GM19025 (cell line): ENCODE measurements around the gene PHIP.

Source experiments
- ATAC-seq: cut with Tn5 transposase; IDR thresholded peaks from one replicate; pipeline ENCODE4 v1.9.1; 2021; ENCODE audit warnings: mild to moderate bottlenecking, low read depth, moderate library complexity; ENCODE audit not compliant: unreplicated experiment

Gene PHIP

DNA sequence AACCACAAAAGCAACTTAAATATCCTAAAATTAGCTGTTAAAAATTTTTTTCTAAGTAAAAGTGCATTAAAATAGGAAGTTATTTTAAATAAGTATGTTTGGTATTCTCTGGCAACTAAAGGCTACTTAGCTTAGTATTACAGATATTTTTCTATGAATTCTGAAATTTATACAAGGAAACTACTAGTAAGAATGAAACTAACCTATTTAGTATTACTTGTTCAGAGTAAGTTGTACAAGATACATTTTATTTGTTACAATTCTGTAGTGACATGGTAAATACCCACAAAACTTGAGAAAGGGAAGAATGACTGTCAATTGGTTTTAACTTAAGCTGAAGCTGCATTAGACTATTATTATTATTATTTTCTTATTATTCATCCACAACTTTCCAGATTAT is 6.5 kb downstream of the PHIP start:
- ATAC-seq: no peak

DNA sequence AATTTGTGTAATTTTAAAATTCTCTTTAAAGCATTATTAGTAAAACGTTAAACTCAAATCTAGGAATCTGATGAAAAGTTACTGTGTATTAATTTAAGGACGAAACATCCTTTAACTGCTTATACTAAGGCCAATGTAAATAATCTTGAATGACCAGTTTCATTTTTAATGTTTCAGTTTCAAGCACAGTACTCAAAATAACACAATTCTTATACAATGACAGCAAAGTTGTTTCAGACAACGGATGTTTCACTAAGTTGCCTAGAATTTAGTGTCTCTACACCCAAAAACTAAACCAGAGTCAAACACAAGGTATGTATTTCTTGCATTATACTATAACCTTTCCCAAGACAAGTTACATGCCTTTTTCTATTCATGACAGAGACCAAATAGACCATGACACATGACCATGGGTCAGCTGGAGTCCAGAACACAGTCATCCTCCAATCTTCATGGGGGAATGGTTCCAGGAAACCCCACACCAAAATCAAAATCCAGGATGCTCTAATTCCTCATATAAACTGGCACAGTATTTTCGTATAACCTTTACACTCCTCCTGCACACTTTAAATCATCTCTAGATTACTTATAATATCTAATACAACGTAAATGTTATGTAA is 7.7 kb downstream of the PHIP start:
- ATAC-seq: peak; percentile 69

DNA sequence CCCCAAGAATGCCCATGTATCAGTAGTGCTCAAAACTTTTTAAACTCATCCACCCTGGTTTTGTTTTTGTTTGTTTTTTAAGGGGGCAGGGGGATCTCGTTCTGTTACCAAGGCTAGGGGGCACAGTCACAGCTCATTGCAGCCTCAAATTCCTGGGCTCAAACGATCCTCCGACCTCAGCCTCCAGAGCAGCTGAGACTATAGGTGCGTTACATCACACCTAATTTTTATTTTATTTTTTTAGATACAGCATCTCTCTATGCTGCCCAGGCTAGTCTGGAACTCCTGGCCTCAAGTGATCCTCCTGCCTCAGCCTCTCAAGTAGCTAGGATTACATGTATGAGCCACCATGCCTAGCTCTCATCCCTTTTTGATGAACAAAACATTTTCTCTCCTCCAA is 11.2 kb downstream of the PHIP start:
- ATAC-seq: no peak

DNA sequence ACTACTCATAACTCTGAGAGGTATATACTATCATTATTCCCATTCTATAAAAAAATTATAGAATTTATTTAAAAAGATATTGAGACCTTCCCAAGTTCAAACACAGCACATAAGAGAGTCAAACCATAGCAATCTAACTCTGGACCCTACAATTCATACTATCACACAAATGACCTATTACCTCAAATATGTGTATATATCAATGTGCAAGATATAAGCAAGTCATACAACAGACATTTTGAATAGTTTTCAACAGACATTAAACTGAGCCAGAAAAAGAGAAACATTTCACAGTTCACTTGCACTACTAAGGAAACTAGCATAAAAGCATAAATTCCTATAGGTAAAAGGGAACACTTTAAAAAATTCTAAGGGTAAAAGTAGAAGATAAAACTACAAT is 11.7 kb downstream of the PHIP start:
- no peak for ATAC-seq

DNA sequence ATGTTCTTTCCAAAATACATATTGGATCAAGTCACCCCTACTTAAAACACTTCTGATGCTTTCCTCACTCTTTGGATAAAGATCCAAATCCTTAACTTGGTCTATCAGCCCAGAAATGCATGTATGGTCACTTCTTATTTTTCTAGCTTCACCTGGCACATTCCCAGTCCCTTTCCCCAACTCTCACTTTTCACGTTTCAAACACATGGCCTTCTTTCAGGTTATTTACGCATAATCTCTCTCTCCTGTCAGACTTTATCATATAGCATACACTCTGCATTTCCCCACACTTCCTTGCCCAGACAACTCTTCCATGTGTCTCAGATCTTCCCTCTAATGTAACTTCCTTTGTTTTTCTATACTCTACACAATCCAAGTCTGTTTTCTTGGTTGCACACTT is 12.8 kb downstream of the PHIP start:
- ATAC-seq: no peak

DNA sequence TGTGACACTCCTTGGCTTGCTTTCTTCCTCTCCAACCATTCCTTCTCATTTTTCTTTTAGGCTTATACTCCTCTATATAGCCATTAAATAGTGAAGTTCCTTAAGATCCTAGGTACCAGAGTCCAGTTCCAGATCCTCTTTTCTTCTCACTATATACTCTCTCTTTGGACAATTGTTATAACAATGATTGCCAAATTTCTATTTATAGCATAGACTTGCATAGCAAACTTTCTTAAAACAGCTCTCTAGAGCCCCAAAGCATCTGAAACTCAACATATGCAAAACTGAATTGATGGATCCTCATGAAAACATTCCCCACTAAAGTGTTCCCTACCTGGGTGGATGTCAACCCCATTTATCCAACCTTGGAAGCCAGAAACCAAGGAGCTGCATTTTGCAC is 13.4 kb downstream of the PHIP start:
- no peak for ATAC-seq

DNA sequence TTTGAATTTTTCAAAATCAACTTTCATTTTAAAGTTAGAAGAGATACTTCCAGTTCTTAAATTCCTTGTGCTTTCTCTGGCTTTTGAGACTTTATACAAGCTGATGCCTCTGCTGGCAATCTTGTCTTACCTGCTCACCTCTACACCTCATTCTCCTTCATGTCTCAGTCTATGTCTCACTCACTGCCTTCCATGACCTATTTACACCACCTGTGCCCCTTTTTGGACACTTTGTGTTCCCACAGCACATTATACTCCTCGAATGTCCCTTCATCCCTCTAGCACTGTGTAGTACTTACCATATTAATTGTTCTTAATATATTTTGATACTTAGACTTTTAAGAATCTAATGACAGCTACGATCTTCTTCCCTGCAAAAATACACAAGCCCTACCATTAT is 15.3 kb downstream of the PHIP start:
- no peak for ATAC-seq

DNA sequence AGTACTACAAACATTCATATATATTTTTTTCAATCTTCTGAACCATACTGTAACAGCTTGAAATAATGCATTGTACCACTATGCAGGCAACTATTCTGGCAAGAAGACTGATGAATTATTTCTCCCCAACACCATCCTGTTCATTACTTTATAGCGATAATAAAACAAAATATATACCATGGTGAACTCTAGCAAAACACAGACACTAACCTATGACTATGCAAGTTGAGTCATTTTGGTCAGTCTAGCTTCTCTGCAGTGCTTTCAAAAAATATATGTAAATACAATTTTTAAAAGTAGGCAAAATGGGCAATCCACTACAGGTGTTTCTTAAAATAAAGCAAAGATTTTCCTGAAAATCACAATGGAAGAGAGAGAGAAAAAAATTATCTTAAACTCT is 20.3 kb downstream of the PHIP start:
- ATAC-seq: no peak

DNA sequence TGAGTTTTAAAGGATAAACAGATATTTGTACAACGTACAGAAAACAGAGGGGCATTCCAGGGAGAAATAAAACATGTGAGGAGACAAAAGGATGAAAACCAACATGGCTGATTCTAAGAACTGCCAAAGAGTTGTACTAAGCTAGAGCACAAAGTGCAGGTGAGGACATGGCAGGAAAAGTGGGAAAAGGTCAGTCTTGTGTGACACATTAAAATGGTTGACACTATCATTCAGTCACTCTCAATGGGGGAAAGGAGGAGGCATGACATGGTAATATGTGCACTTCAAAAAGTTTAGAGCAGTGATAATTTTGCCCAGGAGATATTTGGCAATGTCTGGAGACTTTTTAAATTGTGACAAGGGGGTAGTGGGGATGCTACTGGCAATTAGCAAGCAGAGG is 21.8 kb downstream of the PHIP start:
- ATAC-seq: no peak

DNA sequence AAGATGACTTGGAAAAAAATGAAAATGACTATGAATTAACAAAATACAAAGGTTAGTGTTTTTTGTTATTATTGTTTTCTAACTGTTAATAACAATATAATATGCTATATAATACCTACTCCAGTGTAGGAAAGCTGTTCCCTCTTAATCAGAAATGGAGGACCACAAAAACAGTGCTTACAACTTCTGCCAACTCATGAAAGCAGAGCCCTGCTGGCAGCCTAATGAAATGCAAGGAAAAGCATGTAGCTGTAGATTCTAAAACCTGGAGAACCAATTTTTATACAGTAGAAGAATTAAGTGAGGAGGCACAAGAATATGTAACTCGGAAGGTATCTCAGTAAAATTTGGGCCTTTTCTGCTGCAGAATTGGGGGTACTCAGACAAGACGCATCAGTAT is 29.4 kb downstream of the PHIP start:
- no peak for ATAC-seq

DNA sequence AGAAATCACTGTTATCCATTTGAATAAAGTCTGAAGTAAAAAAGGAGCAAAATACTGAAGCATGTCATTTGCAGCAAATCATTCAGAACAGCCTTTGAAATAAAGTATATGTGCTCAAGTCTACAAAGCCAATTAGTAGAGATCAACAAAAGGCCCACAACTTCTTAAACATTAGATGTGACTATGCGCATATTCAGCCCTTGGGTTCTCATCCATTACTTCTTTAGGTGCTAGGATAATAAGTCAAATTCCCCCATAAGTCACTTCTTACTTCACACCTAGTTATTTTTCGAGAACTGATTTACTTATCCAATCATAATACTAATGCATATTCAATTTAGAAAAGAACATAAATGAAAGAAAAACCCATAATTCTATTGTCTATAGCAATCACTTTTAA is 31.0 kb downstream of the PHIP start:
- ATAC-seq: no peak

DNA sequence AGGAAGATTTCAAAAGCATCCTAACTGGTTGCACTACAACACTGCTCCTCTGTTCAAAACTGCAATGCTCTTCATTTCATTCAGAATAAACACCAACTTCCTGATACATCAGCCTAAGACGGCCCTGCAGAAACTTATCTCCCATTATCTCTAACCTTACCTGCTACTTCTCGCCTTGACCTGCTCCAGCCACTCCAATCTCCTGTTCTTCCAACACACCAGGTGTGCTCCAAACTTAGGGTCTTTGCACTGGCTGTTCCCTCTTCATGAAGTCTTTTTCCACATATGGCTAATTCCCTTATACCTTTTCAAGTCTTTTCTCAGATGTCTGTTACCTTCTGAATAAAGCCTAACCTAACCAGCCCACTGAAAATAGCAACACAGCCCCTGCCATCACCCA is 32.1 kb downstream of the PHIP start:
- no peak for ATAC-seq

DNA sequence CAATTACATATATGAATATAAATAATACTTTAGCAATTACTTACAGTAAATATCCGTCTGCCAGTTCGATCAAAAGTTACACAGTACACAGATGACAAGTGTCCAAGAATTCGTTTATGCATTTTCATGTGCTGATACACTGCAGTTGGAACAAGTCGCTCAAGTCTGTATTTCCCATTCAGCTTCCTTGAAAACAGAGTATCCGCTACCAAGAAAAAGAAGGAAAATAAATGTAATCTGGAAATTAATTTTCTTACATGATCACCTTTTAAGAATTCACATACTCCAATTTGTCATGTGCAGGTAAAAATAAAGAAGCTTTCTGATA is 35.3 kb downstream of the PHIP start:
- ATAC-seq: no peak

DNA sequence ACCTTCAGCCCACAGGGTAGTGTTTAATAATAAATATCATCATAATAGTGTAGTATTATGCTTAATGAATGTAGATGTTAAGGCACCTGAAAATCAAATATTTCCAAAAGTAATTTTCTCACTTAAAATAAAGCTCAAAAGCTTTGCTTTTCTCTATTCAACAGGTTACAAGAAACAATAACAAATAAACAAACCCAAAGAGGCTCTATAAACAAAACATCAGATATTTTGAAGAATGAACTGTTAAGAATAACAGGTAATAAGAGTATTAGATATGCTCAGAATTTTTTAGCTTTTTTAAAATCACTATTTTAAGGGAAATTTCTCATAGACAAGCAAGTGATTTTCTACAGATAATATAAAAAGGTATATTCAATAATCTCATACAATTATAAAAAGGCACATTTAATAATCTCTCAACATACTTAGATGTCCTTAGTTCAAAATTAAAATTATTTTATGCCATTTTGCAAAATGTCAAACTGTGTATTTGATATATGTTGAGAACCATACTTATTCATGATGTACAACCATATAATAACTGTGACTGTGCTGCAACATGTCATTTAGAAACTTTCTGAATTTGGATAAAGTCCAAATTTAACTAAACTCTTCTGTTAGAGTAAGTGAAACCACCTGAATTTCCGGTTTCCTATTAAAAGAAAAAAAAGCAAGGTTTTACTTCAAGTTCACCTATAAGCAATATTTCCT is 35.8 kb downstream of the PHIP start:
- ATAC-seq: peak; percentile 62

DNA sequence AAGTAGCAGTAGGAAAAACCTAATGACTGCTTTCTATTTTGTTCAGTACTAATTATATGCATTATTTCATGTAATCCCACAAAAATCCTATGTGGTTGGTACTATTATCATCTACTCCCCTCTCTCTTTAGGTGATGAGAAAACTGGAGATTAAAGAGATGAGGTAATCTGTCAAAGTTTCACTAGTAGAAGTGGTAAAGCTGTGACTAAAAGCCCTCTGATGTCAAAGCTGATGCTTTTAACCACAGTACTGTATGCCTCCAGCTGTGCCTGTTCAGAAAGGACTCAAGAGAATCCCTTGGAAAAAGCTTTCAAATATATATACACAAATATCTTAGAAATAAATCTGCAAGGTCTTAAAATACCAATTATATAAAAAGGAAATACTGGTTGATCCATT is 38.0 kb downstream of the PHIP start:
- peak; percentile 76 for ATAC-seq

DNA sequence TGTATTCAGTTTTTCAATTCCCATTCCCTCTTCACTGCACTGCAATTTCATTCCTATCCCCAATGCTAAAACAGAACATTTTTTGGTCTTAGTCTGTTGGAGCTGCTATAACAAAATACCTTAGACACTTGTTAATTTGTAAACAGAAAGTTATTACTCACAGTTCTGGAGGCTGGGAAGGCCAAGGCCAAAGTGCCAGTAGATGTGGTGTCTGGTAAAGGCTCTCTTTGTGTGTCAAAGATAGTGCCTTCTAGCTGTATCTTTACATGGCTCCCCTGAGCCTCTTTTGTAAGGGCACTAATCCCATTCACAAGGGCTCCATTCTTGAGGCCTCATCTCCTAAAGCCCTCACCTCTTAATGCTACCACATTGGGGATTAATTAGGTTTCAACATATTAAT is 40.0 kb downstream of the PHIP start:
- ATAC-seq: no peak

DNA sequence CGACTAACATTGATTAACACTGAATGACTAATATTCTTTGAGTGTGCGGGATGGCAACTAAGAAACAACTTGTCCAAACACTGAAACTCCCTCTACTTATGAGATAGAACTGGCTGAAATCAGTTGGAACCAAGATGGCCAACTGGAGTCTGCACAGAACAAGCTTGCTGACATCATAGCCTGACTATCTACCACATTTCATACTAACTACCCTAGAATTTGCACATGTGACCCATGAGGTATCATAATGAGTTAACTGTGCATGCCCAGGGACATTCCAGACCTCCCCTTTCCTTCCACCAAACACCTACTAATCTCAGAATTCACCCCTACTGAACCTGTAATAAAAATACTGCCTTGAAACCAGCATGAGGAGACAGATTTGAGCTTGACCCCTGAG is 43.2 kb downstream of the PHIP start:
- ATAC-seq: no peak

DNA sequence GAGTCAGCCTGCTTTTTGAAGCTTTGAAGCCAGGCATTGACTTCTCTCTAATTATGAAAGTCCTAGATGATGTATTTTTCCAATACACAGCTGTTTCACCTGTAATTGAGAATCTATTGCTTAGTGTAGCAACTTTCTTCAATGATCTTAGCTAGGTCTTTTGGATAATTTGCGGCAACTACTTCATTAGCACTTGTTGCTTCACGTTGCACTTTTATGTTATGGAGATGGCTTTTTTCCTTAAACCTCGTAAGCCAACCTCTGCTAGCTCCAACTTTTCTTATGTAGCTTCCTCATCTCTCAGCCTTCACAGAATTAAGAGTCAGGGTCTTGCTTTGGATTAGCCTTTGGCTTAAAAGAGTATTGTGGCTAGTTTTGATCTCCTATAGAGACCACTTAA is 44.8 kb downstream of the PHIP start:
- no peak for ATAC-seq

DNA sequence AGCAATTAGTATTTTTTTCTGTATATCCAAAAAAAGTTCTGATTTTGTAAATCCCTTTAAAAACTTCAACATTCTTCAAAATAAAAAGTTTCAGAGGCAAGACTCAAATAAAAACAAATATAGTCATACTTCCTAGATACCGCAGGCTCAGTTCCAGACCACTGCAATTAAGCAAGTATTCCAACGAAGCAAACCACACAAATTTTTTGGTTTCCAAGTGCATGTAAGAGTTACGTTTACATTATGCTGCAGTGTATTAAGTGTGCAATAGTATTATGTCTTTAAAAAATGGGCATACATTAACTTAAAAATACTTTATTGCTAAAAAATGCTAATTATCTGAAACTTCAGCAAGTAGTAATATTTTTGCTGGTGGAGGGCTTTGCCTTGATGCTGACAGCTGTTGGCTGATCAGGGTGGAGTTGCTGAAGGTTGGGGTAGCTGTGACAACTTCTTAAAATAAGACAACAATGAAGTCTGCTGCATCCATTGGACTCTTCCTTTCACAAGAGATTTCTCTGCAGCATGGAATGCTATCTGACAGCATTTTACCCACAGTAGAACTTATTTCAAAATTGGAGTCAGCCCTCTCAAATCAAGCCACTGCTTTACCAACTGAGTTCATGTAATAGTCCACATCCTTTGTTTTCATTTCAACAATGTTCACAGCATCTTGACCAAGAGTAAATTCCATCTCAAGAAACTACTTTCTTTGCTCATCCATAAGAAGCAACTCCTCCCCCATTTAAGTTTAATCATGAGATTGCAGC is 46.0 kb downstream of the PHIP start:
- ATAC-seq: no peak

DNA sequence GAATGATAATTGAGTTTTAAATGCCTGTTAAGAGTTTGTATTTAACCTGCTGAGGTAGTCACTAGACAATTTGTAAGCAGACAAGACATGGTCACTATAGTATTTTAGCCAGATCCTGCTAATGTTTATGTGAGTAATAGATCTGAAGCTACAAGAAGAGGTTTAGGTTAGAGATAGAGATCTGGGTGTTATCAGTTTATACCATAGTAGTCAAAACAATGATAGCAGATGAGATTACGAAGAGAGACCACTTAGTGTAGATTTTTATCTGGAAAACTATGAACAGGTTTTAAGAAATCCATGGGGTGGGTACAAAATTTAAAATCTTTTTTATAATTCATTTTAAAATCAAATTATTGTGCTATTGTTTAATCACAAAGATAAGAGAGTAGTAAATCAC is 47.5 kb downstream of the PHIP start:
- ATAC-seq: no peak

DNA sequence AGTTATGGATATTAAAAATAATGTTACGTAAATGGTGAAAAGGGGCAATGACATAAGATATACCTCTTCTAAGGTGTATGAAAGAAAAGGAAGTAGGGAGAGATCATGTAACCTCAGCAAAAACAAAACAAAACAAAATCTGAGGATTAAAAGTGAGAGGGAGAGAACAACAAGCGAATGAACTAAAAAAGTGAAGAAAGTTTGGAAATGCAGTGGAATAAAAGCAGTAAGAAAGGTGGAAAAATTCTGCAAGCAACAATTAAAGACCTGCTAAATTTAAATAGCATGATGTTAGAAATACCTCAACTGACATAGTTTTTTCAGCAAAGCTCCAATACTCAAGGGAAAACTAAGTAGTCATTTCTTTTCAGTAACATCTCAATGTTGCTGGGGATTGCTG is 48.0 kb downstream of the PHIP start:
- no peak for ATAC-seq
